ENCODE data around the gene TWIST2.

TWIST2 gene

GRCh38 chr2:238856713-238857567, 9.1 kb downstream of the TWIST2 start:
- DNase-seq (ENCODE audit: low read depth, low spot score) = no peak

- no peak for DNase-seq (ENCODE audit: low read depth, low spot score)
Measured at GRCh38 chr2:238857959-238858358, 10.1 kb downstream of the TWIST2 start.

GRCh38 chr2:238859636-238860347, 11.9 kb downstream of the TWIST2 start:
- DNase-seq (ENCODE audit: low read depth, low spot score) = no peak

- no peak for DNase-seq (ENCODE audit: low read depth, low spot score)
Measured at GRCh38 chr2:238861013-238861730, 13.3 kb downstream of the TWIST2 start.

- no peak for DNase-seq (ENCODE audit: low read depth, low spot score)
Measured at GRCh38 chr2:238861766-238862315, 14.0 kb downstream of the TWIST2 start.

GRCh38 chr2:238862701-238863100, 14.8 kb downstream of the TWIST2 start:
- DNase-seq (ENCODE audit: low read depth, low spot score) = no peak

GRCh38 chr2:238863231-238863630, 15.3 kb downstream of the TWIST2 start:
- no peak for DNase-seq (ENCODE audit: low read depth, low spot score)

- no peak for DNase-seq (ENCODE audit: low read depth, low spot score)
Measured at GRCh38 chr2:238863749-238864206, 15.9 kb downstream of the TWIST2 start.

GRCh38 chr2:238864207-238865014, 16.5 kb downstream of the TWIST2 start:
- DNase-seq (ENCODE audit: low read depth, low spot score) = no peak

- DNase-seq (ENCODE audit: low read depth, low spot score) = no peak
Measured at GRCh38 chr2:238865015-238865719, 17.3 kb downstream of the TWIST2 start.

GRCh38 chr2:238865744-238866355, 18.0 kb downstream of the TWIST2 start:
- no peak for DNase-seq (ENCODE audit: low read depth, low spot score)

GRCh38 chr2:238866656-238867277, 18.9 kb downstream of the TWIST2 start:
- no peak for DNase-seq (ENCODE audit: low read depth, low spot score)

- DNase-seq (ENCODE audit: low read depth, low spot score) = no peak
Measured at GRCh38 chr2:238868067-238868524, 20.2 kb downstream of the TWIST2 start.

GRCh38 chr2:238868616-238869292, 20.9 kb downstream of the TWIST2 start:
- DNase-seq (ENCODE audit: low read depth, low spot score) = no peak

GRCh38 chr2:238869293-238870124, 21.6 kb downstream of the TWIST2 start:
- no peak for DNase-seq (ENCODE audit: low read depth, low spot score)

- no peak for DNase-seq (ENCODE audit: low read depth, low spot score)
Measured at GRCh38 chr2:238870261-238870660, 22.4 kb downstream of the TWIST2 start.

- DNase-seq (ENCODE audit: low read depth, low spot score) = no peak
Measured at GRCh38 chr2:238872026-238872425, 24.1 kb downstream of the TWIST2 start.

Data from activated CD4-positive, CD25-positive, alpha-beta regulatory T cell treated with anti-CD3 and anti-CD28 coated beads, Interleukin-2, amount 50 U/mL, for 16 hours (primary cell).